CD14-positive monocyte (primary cell): ENCODE measurements around the gene CHML. TPM values are rescaled to one million over a fixed set of nuclear protein-coding genes. Genes with fewer than 3 reads are reported as not detected.
"Not testable (repeated sequence)": the region's sequence is repeated elsewhere in the genome, so short reads cannot be mapped to it uniquely, and the experiment has no call there.

Source experiments
- DNase-seq, 3 donors: peaks; one replicate each; pipeline ENCODE4 v3.0.0-alpha.2; 2011 to 2022
- H2AFZ ChIP-seq: 2 replicates; pipeline ENCODE4 v1.6.0; 2012; ENCODE audit warnings: mild to moderate bottlenecking, low read depth, low read length, inconsistent platforms; ENCODE audit not compliant: insufficient read depth, poor library complexity, severe bottlenecking
- H3K27ac ChIP-seq, 2 donors: 1 replicate in 1 of 2; 2 replicates in 1 of 2; pipeline ENCODE4 v1.5.1; 2012 to 2013; ENCODE audit warnings: low read length in 2 of 2, control low read depth in 1 of 2, inconsistent platforms in 1 of 2, low read depth in 1 of 2, mild to moderate bottlenecking in 1 of 2
- H3K27me3 ChIP-seq, 2 donors: one replicate each; pipeline versions ENCODE4 v1.6.0 to v1.6.1; 2011 to 2013; ENCODE audit warnings: low read length in 2 of 2; ENCODE audit not compliant: control insufficient read depth in 2 of 2, insufficient read depth in 2 of 2
- H3K36me3 ChIP-seq, 2 donors: replicated peaks in 1 of 2; 1 replicate in 1 of 2; 2 replicates in 1 of 2; pipeline versions ENCODE4 v1.5.1 to v1.6.1; 2012 to 2013; ENCODE audit warnings: low read length in 2 of 2, control low read depth in 1 of 2, inconsistent platforms in 1 of 2, mild to moderate bottlenecking in 1 of 2; ENCODE audit not compliant: insufficient read depth in 2 of 2, control insufficient read depth in 1 of 2
- H3K4me1 ChIP-seq, 2 donors: 1 replicate in 1 of 2; 2 replicates in 1 of 2; pipeline versions ENCODE4 v1.5.1 to v1.6.1; 2012 to 2013; ENCODE audit warnings: low read length in 2 of 2, control low read depth in 1 of 2, inconsistent platforms in 1 of 2, mild to moderate bottlenecking in 1 of 2, moderate library complexity in 1 of 2; ENCODE audit not compliant: insufficient read depth in 2 of 2, control insufficient read depth in 1 of 2
- H3K4me2 ChIP-seq: replicated peaks from 2 replicates; pipeline ENCODE3; 2012; ENCODE audit warnings: low read length, moderate library complexity, mild to moderate bottlenecking; ENCODE audit not compliant: poor library complexity, severe bottlenecking; ENCODE audit errors: extremely low read depth
- H3K4me3 ChIP-seq, 3 experiments: fragments of 200-600 bp in 1 of 3; sonication (generic) in 1 of 3; replicated peaks in 1 of 3; 1 replicate in 2 of 3; 2 replicates in 1 of 3; pipeline ENCODE4 v1.5.1; 2011 to 2013; ENCODE audit warnings: low read length in 3 of 3, mild to moderate bottlenecking in 3 of 3, control low read depth in 2 of 3, low read depth in 2 of 3, inconsistent platforms in 1 of 3, moderate library complexity in 1 of 3
- H3K79me2 ChIP-seq: 2 replicates; pipeline ENCODE4 v1.6.0; 2012; ENCODE audit warnings: mild to moderate bottlenecking, control low read depth, inconsistent platforms, low read length, moderate library complexity; ENCODE audit not compliant: insufficient read depth
- H3K9ac ChIP-seq: 2 replicates; pipeline ENCODE4 v1.6.0; 2017; ENCODE audit warnings: low read length, mild to moderate bottlenecking; ENCODE audit not compliant: insufficient read depth, poor library complexity, severe bottlenecking
- H3K9me3 ChIP-seq, 2 donors: replicated peaks in 1 of 2; 1 replicate in 1 of 2; 2 replicates in 1 of 2; pipeline versions ENCODE4 v1.5.1 to v1.6.1; 2012 to 2013; ENCODE audit warnings: low read length in 2 of 2, control low read depth in 1 of 2; ENCODE audit not compliant: control insufficient read depth in 1 of 2, insufficient read depth in 1 of 2
- H4K20me1 ChIP-seq: 2 replicates; pipeline ENCODE4 v1.6.0; 2012; ENCODE audit warnings: mild to moderate bottlenecking, low read length, control low read depth, moderate library complexity; ENCODE audit not compliant: insufficient read depth
- H3K27ac Mint-ChIP-seq, 7 donors: one replicate each; pipeline ENCODE4 v1.8.0; 2020; ENCODE audit warnings: mild to moderate bottlenecking in 7 of 7, mixed read lengths in 7 of 7, moderate library complexity in 6 of 7, inconsistent platforms in 2 of 7
- H3K27me3 Mint-ChIP-seq, 3 donors: one replicate each; pipeline ENCODE4 v1.8.0; 2021 to 2022; ENCODE audit warnings: low read depth in 3 of 3, mild to moderate bottlenecking in 3 of 3, mixed read lengths in 3 of 3, moderate library complexity in 3 of 3, inconsistent platforms in 1 of 3
- H3K36me3 Mint-ChIP-seq, 2 donors: one replicate each; pipeline ENCODE4 v1.8.0; 2020; ENCODE audit warnings: mixed read lengths in 2 of 2, inconsistent platforms in 1 of 2, mild to moderate bottlenecking in 1 of 2
- H3K4me1 Mint-ChIP-seq: one replicate; pipeline ENCODE4 v1.8.0; 2020; ENCODE audit warnings: mild to moderate bottlenecking, mixed read lengths
- H3K4me3 Mint-ChIP-seq, 2 donors: one replicate each; pipeline ENCODE4 v1.8.0; 2020; ENCODE audit warnings: mild to moderate bottlenecking in 2 of 2, mixed read lengths in 2 of 2, moderate library complexity in 1 of 2
- H3K9me3 Mint-ChIP-seq, 7 donors: one replicate each; pipeline ENCODE4 v1.8.0; 2020 to 2022; ENCODE audit warnings: mixed read lengths in 7 of 7, mild to moderate bottlenecking in 6 of 7, moderate library complexity in 6 of 7, inconsistent platforms in 2 of 7
- CTCF ChIP-seq: fragments of 200-600 bp; IDR thresholded peaks from one replicate; pipeline ENCODE4 v1.8.0; 2022; ENCODE audit warnings: antibody characterized with exemption, mild to moderate bottlenecking
- WGBS: methylation state at CpG from one replicate; pipeline ENCODE4 v1.1.5; 2013; ENCODE audit warnings: missing lambda C conversion rate; ENCODE audit not compliant: insufficient coverage; 5-methylcytosine and 5-hydroxymethylcytosine counted together
- intact Hi-C, 2 donors: fragments of 100-400 bp; cut with micrococcal nuclease; formaldehyde crosslinking; loops; one replicate each; pipeline versions ENCODE4 v1.15.0 to v1.15.1; 2023
- polyA plus RNA-seq, 3 donors: library from polyadenylated mRNA; depleted of rRNA in 1 of 3; unstranded in 2 of 3; stranded (reverse) in 1 of 3; fragments of 300-500 nt in 2 of 3; fragments of >200 nt in 1 of 3; fragmentation: Illumina TruSeq in 2 of 3; gene quantifications; 1 replicate in 2 of 3; 2 replicates in 1 of 3; pipeline ENCODE4 v1.2.3, GENCODE V29; 2012 to 2021

CHML gene
- polyA plus RNA-seq, 3 donors, result 3.4 to 6.6 (median 3.4) TPM

- no peak overlapping the region for H3K27ac ChIP-seq
- no peaks in the 10 kb centered on the region for H3K36me3 Mint-ChIP-seq
- H3K27me3 Mint-ChIP-seq, result peaks cover 0 to 14% (median 11%) of the 10 kb centered on the region in 3 donors
Measured at GRCh38 chr1:241684108-241684507, 43.9 kb upstream of the CHML start.

GRCh38 chr1:241682921-241683320 lies 42.8 kb upstream of the CHML start:
- Histone ChIP-seq H3K4me1 (no peaks in the 10 kb centered on the region), H3K79me2 (no peaks in the 10 kb centered on the region), H3K9ac (no peak overlapping the region), H2AFZ (no peak overlapping the region), H3K27ac (no peak overlapping the region), H3K9me3 (no peaks in the 10 kb centered on the region), H4K20me1 (no peaks in the 10 kb centered on the region), H3K36me3 (no peaks in the 10 kb centered on the region), H3K4me3 (no peak overlapping the region), H3K4me2 (no peak overlapping the region), H3K27me3 (peaks cover 0 to 4% of the 10 kb centered on the region in 2 donors)
- no peak for DNase-seq
- Mint-ChIP-seq H3K36me3 (no peaks in the 10 kb centered on the region), H3K4me3 (no peak overlapping the region), H3K27me3 (peaks cover 0 to 9% (median 9%) of the 10 kb centered on the region in 3 donors), H3K4me1 (no peaks in the 10 kb centered on the region), H3K9me3 (peaks cover 0 to 8% (median 1%) of the 10 kb centered on the region in 7 donors), H3K27ac (no peak overlapping the region)
- no CpG with 5 or more reads among the region's 2 CpGs for WGBS
- intact Hi-C loops, result no loop called here
- no peak for TF ChIP-seq CTCF

More at GRCh38 chr1:241684108-241684507, 43.9 kb upstream of the CHML start:
- peaks cover 3% of the 10 kb centered on the region in 2 donors for H3K27me3 ChIP-seq
- no peak overlapping the region for H3K9ac ChIP-seq
- WGBS, result no CpG with 5 or more reads among the region's 1 CpG
- no peak overlapping the region for H3K4me3 ChIP-seq
- H3K27ac Mint-ChIP-seq, result no peak overlapping the region
- H3K4me1 Mint-ChIP-seq, result no peaks in the 10 kb centered on the region
- intact Hi-C loops, result no loop called here
- H3K79me2 ChIP-seq, result no peaks in the 10 kb centered on the region
- H2AFZ ChIP-seq, result no peak overlapping the region
- no peaks in the 10 kb centered on the region for H3K36me3 ChIP-seq
- DNase-seq, result no peak
- peaks cover 0 to 8% (median 1%) of the 10 kb centered on the region in 7 donors for H3K9me3 Mint-ChIP-seq
- no peaks in the 10 kb centered on the region for H4K20me1 ChIP-seq
- no peak for TF ChIP-seq CTCF
- no peaks in the 10 kb centered on the region for H3K9me3 ChIP-seq
- H3K4me2 ChIP-seq, result no peak overlapping the region
- H3K4me3 Mint-ChIP-seq, result no peak overlapping the region
- no peaks in the 10 kb centered on the region for H3K4me1 ChIP-seq

- H4K20me1 ChIP-seq, H3K4me3 ChIP-seq, H3K27me3 ChIP-seq, H3K4me2 ChIP-seq, H2AFZ ChIP-seq, H3K27ac Mint-ChIP-seq, H3K4me1 ChIP-seq, H3K4me1 Mint-ChIP-seq, DNase-seq, H3K9me3 Mint-ChIP-seq, intact Hi-C loops, H3K4me3 Mint-ChIP-seq, H3K79me2 ChIP-seq, H3K36me3 Mint-ChIP-seq, H3K9me3 ChIP-seq, H3K27ac ChIP-seq, H3K9ac ChIP-seq, H3K36me3 ChIP-seq: not testable (repeated sequence)
- 100% methylated on average over 1 of the region's 4 CpGs for WGBS
- peaks cover 1 to 12% (median 9%) of the 10 kb centered on the region in 3 donors for H3K27me3 Mint-ChIP-seq
Measured at GRCh38 chr1:241681861-241682448, 41.8 kb upstream of the CHML start.
